Stimulated activated CD4-positive, alpha-beta T cell treated with anti-CD3 and anti-CD28 coated beads, Interleukin-2, amount 100 ng/mL, for 48 hours (primary cell): ENCODE measurements around the gene SCRN3.
"Not testable (repeated sequence)": the region's sequence is repeated elsewhere in the genome, so short reads cannot be mapped to it uniquely, and the experiment has no call there.

Source experiments
- DNase-seq, 2 donors: peaks; one replicate each; pipeline ENCODE4 v3.0.0-alpha.2; 2020

Gene SCRN3

GRCh38 chr2:174395284-174395968 is at the start of gene SCRN3:
TSS of gene SCRN3 (plus strand) at chr2:174395730. CDS start at chr2:174398284, 2,554 bp downstream.
- DNase-seq: peak; percentile 56 to 59

GRCh38 chr2:174350018-174350417 is 45.5 kb upstream of the SCRN3 start:
- no peak for DNase-seq

DNA sequence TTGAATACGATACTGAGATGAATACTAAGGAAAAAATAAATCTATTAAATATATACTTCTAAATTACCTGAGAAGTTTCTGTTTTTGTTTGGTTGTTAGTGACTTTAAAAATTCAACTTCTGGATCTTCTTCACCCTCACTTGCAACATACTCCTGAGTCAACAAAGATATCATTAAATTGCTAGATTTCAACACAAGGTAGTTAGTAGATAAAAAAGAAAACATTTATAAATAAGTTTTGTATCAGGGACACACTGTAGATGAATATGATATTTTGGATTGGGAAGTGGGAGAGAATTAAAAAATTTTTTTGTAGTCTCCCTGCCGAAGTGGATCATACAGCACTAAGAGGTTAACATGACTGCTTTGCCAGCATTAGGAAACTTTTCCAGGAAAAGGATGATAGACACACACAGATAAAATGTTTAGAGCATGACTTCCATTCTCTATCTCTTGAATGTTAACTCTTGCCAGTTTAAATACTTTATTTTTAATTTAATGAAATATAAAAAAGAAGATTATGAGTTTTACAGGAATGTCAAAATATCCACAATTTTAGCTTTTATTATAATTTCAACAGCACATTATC is 44.8 kb upstream of the SCRN3 start:
- DNase-seq: no peak

- no peak for DNase-seq
Measured at GRCh38 chr2:174353004-174353403, 42.5 kb upstream of the SCRN3 start.

- DNase-seq: no peak
Measured at GRCh38 chr2:174356347-174356746, 39.2 kb upstream of the SCRN3 start.

DNA sequence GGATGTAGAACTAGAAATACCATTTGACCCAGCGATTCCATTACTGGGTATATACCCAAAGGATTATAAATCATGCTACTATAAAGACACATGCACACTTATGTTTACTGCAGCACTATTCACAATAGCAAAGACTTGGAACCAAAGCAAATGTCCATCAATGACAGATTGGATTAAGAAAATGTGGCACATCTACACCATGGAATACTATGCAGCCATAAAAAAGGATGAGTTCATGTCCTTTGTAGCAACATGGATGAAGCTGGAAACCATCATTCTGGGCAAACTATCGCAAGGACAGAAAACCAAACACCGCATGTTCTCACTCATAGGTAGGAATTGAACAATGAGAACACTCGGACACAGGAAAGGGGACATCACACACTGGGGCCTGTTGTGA is 35.9 kb upstream of the SCRN3 start:
- not testable (repeated sequence) for DNase-seq

DNA sequence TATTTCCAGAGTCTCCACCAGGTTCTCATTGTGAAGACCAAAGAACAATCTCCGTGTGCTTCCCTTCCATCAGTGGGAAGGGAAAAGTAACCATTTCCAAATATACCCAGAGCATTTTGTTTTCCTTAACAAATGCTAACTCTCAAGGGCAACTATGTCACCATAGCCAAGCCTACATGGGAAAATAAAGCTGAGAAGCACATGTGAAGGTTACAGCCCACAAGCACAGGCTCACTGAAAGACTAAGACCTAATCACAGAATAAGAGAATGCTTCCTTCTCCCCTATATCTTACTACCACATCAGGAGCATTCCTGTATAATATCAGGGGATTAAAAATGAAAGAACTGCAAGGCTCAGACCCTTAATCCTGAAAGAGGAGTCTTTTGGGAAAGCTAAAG is 32.6 kb upstream of the SCRN3 start:
- DNase-seq: no peak

GRCh38 chr2:174363492-174364225 is 31.9 kb upstream of the SCRN3 start:
- not testable (repeated sequence) for DNase-seq

DNA sequence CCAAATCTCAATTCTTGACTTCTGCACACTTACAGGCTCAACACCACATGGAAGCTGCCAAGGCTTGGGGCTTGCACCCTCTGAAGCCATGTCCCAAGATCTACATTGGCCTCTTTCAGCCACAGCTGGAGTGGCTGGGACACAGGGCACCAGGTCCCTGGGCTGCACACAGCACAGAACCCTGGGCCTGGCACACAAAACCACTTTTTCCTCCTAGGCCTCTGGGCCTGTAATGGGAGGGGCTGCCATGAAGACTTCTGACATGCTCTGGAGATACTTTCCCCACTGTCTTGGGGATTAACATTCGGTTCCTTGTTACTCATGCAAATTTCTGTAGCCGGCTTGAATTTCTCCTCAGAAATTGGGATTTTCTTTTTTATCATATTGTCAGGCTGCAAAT is 30.9 kb upstream of the SCRN3 start:
- no peak for DNase-seq

DNA sequence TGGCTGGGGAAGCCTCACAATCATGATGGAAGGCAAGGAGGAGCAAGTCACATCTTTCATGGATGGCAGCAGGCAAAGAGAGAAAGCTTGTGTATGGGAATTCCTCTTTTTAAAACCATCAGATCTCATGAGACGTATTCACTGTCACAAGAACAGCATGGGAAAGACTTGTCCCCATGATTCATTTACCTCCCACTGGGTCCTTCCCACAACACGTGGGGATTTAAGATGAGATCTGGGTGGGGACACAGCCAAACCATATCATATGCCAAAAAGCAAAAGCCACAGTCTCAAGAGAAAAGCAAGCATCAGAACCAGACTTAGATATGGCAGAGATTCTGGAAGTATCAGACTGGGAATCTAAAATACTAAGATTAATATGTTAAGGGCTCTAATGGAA is 30.0 kb upstream of the SCRN3 start:
- no peak for DNase-seq

- no peak for DNase-seq
Measured at GRCh38 chr2:174368691-174369090, 26.8 kb upstream of the SCRN3 start.

- DNase-seq: no peak
Measured at GRCh38 chr2:174376967-174377366, 18.6 kb upstream of the SCRN3 start.

DNA sequence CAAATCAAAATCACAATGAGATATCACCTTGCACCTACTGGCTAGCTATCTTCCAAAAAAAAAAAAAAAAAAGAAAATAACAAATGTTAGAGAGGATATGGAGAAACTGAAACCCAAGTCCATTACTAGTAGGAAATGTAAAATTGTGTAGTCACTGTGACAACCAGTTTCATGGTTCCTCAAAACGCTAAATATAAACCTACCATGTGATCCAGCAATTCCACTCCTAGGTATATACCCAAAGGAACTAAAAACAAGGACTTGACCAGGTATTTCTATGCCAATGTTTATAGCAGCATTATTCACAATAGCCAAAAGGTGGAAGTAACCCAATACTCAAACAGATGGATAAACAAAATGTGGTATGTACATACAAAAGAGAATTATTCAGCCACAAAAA is 11.7 kb upstream of the SCRN3 start:
- no peak for DNase-seq

- DNase-seq: no peak
Measured at GRCh38 chr2:174385201-174385600, 10.3 kb upstream of the SCRN3 start.

DNA sequence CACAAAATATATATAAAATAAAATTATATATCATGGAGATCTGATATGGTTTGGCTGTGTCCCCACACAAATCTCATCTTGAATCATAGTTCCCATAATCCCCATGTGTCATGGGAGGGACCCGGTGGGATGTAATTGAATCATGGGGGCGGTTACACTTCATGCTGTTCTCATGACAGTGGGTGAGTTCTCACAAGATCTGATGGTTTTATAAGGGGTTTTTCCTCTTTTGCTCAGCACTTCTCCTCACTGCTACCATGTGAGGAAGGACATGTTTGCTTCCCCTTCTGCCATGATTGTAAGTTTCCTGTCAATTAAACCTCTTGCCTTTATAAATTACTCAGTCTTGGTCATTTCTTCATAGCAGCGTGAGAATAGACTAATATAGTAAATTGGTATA is 6.8 kb upstream of the SCRN3 start:
- not testable (repeated sequence) for DNase-seq

DNA sequence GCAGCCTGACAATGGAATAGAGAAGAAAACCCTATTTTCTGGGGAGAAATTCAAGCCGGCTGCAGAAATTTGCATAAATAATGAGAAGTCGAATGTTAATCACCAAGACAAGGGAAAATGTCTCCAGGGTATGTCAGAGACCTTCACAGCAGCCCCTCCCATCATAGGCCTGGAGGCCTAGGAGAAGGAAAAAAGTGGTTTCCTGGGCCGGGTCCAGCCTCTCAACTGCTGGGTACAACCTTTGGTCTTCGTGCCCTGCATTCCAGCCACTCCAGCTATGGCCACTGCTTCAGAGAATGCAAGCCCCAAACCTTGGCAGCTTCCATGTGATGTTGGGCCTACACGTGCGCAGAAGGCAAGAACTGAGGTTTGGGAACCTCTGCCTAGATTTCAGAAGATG is 6.0 kb upstream of the SCRN3 start:
- DNase-seq: no peak

- not testable (repeated sequence) for DNase-seq
Measured at GRCh38 chr2:174390303-174390702, 5.2 kb upstream of the SCRN3 start.

DNA sequence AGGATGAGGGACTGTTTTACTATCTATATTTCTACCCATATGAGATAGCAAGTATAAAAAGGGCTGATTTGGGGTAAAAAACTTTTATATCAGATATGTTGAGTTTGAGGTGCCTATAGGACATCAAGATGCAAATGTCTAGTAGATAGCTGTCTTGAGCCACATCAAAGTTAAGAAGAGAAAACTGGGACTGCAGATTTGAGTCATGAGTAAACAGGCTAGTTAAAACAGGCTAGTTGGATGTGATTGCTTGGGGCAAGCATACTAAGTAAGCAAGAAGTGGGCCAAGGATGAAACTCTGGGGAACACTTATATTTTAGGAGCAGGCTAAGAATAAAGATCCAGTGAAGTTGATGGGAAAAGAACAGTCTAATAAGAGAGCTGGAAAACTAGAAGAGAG is 2.8 kb upstream of the SCRN3 start:
- DNase-seq: no peak

DNA sequence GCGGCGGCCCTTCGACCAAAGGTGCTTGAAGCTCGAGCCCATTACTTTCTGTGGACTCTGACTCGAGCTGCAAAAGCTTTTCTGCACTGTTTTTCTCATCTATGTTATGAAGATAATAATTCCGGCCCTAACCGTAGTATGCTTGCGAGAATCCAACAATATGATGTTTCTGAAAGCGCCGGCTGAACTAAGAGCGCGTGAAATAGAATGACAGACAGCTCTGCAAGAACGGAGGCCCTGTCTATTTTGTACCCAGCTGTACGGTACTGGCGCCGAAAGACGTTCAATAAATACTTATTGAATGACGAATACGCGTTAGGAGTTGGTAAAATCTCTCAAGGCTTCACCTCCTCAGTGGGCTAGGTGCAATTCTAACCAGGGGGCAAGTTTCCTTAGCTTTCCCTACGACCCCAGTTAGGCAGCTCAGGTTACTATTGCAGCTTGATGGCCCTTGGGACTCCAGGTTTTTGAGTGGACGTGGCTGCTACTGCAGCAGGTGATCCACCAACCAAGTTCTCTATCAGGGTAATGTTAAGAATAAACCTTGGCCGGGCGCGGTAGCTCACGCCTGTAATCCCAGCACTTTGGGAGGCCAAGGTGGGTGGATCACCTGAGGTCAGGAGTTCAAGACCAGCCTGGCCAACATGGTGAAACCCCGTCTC is 570 bp downstream of the SCRN3 start:
- DNase-seq: no peak

DNA sequence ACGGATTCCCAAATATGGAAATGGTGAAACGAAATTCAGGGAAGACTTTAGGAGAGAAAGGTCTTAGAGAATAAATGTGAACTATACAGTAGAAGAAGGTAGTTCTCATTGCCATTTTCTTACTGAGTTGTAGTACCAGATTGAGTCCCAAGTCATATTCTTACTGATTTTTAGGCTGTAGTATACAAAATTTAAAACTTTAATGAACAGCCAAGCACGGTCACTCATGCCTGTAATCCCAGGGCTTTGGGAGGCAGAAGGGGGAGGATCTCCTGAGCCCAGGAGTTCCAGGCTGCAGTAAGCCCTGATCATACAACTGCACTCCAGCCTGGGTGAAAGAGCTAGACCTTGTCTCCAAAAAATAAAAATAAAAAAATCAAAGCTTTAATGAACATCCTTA is 2.2 kb downstream of the SCRN3 start:
- no peak for DNase-seq

DNA sequence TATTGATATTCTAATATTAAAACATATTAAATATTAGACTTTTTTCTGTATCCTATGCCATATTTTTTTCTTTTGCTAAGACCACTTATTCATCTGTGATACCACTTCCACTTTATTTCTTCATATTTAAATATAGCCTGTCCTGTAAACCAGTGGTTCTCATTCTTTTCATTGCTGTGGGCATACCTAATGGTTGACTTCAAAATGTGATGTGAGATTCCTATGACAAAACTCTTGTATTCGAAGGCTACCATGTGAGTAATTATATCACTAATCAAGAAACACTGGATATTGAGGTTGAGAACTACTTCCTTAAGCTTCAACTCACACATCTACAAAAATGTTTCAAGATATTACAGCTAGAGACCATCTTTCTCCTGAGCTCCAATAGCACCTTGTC is 3.6 kb downstream of the SCRN3 start:
- DNase-seq: no peak

GRCh38 chr2:174400853-174401252 is 5.3 kb downstream of the SCRN3 start:
- DNase-seq: no peak

DNA sequence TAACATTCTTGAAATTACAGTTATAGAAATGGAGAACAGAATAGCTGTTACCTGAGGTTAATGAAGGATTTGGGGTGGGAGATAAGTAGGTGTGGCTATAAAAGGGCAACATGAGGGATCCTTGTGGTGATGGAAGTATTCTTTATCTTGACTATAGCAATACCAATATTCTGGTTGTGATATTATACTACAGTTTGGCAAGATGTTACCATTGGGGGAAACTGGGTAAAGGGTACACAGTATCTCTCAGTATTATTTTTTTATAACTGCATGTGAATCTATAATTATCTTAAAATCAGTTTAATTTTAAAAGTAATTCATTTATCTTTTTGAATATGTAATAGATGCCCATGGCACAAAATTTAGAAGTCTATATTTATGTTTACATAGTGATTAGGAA is 8.1 kb downstream of the SCRN3 start:
- DNase-seq: no peak

DNA sequence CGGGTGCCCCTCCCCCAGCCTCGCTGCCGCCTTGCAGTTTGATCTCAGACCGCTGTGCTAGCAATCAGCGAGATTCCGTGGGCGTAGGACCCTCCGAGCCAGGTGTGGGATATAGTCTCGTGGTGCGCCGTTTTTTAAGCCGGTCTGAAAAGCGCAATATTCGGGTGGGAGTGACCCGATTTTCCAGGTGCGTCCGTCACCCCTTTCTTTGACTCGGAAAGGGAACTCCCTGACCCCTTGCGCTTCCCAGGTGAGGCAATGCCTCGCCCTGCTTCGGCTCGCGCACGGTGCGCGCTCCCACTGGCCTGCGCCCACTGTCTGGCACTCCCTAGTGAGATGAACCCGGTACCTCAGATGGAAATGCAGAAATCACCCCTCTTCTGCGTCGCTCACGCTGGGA is 14.5 kb downstream of the SCRN3 start:
- DNase-seq: not testable (repeated sequence)
